ENCODE data around the gene GALR2.

DNA sequence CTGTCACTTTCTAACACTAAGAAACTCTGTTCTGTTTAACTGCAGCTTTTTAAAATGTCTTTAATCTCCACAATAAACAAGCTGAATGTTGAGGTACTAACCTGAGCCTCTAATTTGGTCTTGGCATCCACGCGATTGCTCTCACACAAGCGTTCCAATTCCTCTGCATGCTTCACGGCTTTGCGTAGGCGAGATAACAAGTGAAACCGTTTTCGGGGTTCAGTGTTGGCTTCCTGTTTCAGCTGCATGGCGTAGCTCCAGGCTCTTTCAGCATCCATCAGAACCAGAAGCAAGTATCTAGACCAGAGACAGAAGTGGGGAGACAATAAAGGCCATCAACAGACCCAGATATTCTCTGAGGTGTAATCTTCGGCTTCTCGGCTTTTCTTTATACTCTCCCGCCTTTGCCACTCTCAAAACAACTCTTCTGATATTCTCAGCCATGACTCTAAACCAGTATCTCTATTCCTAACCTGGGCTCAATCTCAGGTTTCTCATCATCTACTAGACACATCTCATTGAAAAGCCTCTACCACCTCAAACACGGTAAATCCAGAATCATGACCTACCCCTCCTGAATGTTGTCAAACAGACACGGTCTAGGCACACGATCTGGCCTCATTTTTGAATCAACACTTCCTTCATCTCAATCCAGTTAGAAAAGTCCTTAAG lies 10.6 kb upstream of the GALR2 start:
- TF ChIP-seq, protein P1, sequence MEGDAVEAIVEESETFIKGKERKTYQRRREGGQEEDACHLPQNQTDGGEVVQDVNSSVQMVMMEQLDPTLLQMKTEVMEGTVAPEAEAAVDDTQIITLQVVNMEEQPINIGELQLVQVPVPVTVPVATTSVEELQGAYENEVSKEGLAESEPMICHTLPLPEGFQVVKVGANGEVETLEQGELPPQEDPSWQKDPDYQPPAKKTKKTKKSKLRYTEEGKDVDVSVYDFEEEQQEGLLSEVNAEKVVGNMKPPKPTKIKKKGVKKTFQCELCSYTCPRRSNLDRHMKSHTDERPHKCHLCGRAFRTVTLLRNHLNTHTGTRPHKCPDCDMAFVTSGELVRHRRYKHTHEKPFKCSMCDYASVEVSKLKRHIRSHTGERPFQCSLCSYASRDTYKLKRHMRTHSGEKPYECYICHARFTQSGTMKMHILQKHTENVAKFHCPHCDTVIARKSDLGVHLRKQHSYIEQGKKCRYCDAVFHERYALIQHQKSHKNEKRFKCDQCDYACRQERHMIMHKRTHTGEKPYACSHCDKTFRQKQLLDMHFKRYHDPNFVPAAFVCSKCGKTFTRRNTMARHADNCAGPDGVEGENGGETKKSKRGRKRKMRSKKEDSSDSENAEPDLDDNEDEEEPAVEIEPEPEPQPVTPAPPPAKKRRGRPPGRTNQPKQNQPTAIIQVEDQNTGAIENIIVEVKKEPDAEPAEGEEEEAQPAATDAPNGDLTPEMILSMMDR (IDR thresholded peaks at IDR 0.05) = no peak
- no peak for TF ChIP-seq POLR2AphosphoS5 (IDR thresholded peaks at IDR 0.05)
